ENCODE data around the gene MATN4. TPM values are rescaled to one million over a fixed set of nuclear protein-coding genes. Genes with fewer than 3 reads are reported as not detected.

The MATN4 gene
- total and polyA plus RNA-seq, 2 of the 13 experiments (the other 11 are each of a cell fraction or from before 2014, with no cell fraction given), result not detected

DNA sequence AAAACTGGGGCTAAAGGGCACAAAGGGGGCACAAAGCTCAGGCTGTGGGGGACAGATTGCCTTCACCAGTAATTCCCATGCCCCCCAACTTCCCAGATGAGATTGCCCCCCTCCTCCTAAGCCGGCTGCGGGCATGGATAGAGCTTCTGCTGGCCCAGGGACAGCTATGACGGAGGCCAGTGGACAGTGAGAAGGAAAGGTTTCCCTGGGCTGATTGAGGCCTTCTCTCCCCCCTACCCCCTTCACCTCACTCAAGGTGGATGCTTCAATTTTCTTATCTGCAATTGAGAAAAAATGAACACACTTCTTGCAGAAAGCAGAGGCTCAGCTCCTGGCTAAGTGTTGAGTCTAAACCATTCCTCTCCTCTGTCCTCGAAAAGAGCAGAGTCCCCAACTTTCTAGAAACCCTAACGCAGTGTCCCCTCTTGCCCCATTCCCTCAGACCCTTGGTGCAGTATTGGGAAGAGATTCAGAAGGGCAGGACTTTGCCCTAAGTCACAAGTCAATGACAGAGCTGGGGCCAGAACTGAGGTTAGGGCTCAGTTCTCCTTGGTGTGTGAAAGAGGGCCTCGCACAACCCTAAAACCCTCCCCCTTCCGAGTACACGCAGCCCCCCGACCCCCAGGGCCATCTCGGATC, 39.3 kb upstream of the MATN4 start (continued):
- TF ChIP-seq HMG20A (CRISPR knock-in tag; IDR thresholded peaks at IDR 0.05; ENCODE audit: borderline replicate concordance) (no peak), MED8 (CRISPR knock-in tag; IDR thresholded peaks at IDR 0.05; ENCODE audit: insufficient replicate concordance) (no peak), ZNF605 (CRISPR knock-in tag; IDR thresholded peaks at IDR 0.05) (no peak), EED (CRISPR knock-in tag; IDR thresholded peaks at IDR 0.05) (no peak), ZNF335 (CRISPR knock-in tag; IDR thresholded peaks at IDR 0.05) (no peak), ZNF607 (CRISPR knock-in tag; IDR thresholded peaks at IDR 0.05; ENCODE audit: borderline replicate concordance) (no peak), ZFAT (CRISPR knock-in tag; conservative IDR thresholded peaks at IDR 0.05) (no peak), FOXC1 (CRISPR knock-in tag; IDR thresholded peaks at IDR 0.05; ENCODE audit: borderline replicate concordance) (no peak), ZNF264 (CRISPR knock-in tag; IDR thresholded peaks at IDR 0.05) (0 out of 2 replicates have a peak, but pooled peaks have one; percentile 5)
- TF ChIP-seq, protein P1, sequence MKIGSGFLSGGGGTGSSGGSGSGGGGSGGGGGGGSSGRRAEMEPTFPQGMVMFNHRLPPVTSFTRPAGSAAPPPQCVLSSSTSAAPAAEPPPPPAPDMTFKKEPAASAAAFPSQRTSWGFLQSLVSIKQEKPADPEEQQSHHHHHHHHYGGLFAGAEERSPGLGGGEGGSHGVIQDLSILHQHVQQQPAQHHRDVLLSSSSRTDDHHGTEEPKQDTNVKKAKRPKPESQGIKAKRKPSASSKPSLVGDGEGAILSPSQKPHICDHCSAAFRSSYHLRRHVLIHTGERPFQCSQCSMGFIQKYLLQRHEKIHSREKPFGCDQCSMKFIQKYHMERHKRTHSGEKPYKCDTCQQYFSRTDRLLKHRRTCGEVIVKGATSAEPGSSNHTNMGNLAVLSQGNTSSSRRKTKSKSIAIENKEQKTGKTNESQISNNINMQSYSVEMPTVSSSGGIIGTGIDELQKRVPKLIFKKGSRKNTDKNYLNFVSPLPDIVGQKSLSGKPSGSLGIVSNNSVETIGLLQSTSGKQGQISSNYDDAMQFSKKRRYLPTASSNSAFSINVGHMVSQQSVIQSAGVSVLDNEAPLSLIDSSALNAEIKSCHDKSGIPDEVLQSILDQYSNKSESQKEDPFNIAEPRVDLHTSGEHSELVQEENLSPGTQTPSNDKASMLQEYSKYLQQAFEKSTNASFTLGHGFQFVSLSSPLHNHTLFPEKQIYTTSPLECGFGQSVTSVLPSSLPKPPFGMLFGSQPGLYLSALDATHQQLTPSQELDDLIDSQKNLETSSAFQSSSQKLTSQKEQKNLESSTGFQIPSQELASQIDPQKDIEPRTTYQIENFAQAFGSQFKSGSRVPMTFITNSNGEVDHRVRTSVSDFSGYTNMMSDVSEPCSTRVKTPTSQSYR (CRISPR knock-in tag; IDR thresholded peaks at IDR 0.05; ENCODE audit: borderline replicate concordance), result no peak
- TF ChIP-seq, protein P2, sequence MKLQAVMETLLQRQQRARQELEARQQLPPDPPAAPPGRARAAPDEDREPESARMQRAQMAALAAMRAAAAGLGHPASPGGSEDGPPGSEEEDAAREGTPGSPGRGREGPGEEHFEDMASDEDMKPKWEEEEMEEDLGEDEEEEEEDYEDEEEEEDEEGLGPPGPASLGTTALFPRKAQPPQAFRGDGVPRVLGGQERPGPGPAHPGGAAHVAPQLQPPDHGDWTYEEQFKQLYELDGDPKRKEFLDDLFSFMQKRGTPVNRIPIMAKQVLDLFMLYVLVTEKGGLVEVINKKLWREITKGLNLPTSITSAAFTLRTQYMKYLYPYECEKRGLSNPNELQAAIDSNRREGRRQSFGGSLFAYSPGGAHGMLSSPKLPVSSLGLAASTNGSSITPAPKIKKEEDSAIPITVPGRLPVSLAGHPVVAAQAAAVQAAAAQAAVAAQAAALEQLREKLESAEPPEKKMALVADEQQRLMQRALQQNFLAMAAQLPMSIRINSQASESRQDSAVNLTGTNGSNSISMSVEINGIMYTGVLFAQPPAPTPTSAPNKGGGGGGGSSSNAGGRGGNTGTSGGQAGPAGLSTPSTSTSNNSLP (IDR thresholded peaks at IDR 0.05; ENCODE audit: low read depth, low read length), result no peak
- TF ChIP-seq, protein P3, sequence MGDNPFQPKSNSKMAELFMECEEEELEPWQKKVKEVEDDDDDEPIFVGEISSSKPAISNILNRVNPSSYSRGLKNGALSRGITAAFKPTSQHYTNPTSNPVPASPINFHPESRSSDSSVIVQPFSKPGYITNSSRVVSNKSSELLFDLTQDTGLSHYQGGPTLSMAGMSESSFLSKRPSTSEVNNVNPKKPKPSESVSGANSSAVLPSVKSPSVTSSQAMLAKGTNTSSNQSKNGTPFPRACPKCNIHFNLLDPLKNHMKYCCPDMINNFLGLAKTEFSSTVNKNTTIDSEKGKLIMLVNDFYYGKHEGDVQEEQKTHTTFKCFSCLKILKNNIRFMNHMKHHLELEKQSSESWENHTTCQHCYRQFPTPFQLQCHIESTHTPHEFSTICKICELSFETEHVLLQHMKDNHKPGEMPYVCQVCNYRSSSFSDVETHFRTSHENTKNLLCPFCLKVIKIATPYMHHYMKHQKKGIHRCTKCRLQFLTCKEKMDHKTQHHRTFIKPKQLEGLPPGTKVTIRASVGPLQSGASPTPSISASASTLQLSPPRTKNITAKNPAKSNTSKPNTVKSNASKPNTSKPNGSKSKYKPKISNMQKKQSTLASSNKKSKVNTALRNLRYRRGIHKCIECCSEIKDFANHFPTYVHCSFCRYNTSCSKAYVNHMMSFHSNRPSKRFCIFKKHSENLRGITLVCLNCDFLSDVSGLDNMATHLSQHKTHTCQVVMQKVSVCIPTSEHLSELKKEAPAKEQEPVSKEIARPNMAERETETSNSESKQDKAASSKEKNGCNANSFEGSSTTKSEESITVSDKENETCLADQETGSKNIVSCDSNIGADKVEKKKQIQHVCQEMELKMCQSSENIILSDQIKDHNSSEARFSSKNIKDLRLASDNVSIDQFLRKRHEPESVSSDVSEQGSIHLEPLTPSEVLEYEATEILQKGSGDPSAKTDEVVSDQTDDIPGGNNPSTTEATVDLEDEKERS (CRISPR knock-in tag; IDR thresholded peaks at IDR 0.05), result no peak
- TF ChIP-seq, protein P4, sequence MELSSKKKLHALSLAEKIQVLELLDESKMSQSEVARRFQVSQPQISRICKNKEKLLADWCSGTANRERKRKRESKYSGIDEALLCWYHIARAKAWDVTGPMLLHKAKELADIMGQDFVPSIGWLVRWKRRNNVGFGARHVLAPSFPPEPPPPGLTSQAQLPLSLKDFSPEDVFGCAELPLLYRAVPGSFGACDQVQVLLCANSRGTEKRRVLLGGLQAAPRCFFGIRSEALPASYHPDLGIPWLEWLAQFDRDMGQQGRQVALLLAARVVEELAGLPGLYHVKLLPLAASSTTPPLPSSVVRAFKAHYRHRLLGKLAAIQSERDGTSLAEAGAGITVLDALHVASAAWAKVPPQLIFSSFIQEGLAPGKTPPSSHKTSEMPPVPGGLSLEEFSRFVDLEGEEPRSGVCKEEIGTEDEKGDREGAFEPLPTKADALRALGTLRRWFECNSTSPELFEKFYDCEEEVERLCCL (CRISPR knock-in tag; IDR thresholded peaks at IDR 0.05; ENCODE audit: borderline replicate concordance), result no peak
- TF ChIP-seq, protein P5, sequence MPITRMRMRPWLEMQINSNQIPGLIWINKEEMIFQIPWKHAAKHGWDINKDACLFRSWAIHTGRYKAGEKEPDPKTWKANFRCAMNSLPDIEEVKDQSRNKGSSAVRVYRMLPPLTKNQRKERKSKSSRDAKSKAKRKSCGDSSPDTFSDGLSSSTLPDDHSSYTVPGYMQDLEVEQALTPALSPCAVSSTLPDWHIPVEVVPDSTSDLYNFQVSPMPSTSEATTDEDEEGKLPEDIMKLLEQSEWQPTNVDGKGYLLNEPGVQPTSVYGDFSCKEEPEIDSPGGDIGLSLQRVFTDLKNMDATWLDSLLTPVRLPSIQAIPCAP (CRISPR knock-in tag; IDR thresholded peaks at IDR 0.05; ENCODE audit: low read depth), result no peak
- TF ChIP-seq, protein P6, sequence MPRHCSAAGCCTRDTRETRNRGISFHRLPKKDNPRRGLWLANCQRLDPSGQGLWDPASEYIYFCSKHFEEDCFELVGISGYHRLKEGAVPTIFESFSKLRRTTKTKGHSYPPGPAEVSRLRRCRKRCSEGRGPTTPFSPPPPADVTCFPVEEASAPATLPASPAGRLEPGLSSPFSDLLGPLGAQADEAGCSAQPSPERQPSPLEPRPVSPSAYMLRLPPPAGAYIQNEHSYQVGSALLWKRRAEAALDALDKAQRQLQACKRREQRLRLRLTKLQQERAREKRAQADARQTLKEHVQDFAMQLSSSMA (CRISPR knock-in tag; IDR thresholded peaks at IDR 0.05), result no peak
- TF ChIP-seq, protein P7, sequence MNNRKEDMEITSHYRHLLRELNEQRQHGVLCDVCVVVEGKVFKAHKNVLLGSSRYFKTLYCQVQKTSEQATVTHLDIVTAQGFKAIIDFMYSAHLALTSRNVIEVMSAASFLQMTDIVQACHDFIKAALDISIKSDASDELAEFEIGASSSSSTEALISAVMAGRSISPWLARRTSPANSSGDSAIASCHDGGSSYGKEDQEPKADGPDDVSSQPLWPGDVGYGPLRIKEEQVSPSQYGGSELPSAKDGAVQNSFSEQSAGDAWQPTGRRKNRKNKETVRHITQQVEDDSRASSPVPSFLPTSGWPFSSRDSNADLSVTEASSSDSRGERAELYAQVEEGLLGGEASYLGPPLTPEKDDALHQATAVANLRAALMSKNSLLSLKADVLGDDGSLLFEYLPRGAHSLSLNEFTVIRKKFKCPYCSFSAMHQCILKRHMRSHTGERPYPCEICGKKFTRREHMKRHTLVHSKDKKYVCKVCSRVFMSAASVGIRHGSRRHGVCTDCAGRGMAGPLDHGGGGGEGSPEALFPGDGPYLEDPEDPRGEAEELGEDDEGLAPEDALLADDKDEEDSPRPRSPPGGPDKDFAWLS (CRISPR knock-in tag; IDR thresholded peaks at IDR 0.05; ENCODE audit: borderline replicate concordance), result no peak
